ENCODE data around the gene TOP2B.

TOP2B gene

DNA sequence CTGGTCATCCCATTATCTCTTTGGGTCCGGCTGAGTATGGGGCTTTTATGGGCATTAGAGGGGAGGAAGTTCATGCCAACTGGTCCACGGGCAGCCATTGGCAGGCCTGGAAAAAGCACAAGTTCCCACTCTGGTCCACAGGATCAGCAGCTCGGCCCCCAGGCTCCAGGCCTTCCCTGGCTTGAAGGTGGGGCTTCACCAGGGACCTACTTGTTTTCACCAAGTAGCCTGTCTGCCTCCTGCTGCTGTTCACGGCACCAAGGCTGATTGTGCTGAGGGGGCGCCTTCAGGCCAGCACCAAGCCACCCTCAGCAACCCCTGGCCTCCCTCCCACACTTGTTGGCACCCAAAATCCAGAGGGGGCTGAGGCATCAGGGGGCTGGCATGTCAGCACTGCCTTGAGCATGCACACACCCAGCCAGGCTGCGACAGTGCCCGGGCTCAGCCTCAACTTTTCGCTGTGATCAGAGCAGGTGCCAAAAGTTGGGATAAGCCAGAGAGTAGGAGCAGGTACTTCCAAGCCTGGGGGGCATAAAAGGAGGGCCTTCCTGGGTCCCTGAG, 9.1 kb upstream of the TOP2B start:
- no peak for DNase-seq (ENCODE audit: insufficient read length, low spot score)
- no peak for FAIRE-seq

GRCh38 chr3:25665315-25666280, 891 bp upstream of the TOP2B start:
- DNase-seq (ENCODE audit: insufficient read length, low spot score): no peak
- peak; percentile 52 for FAIRE-seq

DNA sequence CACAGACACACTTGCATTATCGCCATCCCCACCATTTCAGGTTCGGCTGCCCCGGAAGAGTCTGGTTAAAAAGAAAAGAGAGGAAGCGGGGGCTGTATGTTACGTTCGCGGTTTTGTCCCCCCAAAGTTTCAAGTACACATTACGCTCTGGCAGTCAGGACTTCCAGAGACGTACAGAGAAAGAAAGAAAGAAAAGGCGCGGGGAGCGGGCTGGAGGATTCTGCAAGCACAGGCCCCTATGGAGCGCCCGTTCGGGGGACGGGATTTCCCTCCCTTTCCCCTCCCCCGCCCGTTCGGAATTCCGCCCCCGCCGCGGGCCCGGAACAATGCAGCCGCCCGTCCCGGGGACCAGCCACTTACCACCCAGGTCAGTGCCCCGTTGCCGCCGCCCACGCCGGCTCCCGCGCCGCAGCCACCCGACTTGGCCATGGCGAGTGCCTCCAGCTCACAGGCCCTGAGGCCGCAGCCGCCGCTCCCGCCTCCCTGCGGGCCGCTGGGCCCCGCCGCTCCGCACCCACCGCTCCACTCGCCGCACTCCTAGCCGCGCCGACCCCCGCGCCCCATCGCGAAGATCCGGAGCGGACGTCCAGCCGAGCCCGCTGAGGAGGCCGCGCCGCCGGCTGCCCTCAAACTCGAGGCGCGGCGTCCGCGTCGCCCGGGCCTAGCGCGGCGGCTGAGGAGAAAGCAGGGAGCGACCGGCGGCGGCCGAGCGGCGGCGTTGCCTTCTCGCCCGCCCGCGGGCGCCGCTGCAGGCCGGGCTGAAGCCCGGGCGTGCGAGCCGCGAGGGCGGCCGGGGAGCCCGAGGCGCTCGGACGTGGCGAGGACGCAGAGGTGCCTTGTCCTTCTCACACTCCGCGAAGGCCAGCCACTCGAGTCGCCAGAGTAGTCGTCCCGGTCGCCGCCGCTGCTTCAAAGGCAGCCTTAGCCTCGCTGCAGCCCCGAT, 567 bp downstream of the TOP2B start:
- no peak for DNase-seq (ENCODE audit: insufficient read length, low spot score)
- FAIRE-seq: peak; percentile 82

- peak; percentile 86 for FAIRE-seq
- DNase-seq (ENCODE audit: insufficient read length, low spot score): no peak
Observed at GRCh38 chr3:25663347-25663868, 1.3 kb downstream of the TOP2B start.

DNA sequence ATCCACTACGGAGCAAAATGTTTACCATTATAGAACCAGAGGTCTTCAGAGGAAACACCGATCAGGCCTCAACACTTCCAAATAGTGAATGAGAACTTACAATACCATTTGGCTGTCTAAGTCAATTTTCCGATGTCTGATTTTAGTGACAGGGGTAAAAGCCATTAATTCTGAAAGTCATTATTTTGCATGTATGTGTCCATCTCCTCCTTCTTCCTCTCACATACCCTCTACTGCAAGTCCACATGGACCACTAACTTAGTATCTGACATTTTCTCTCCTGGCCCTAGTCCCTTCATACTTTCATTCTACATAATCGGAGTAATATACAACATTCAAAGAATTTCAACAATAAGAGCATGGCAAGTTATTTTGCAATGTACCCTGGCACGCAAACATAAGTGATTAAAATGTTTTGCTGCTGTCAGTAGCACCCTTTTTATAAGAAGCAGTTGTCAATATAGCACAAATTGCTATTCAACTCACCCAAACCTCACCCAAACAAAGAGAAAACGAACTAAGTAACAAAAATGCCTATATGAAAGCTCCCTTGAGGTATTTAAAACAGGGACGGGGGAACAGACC, 1.9 kb downstream of the TOP2B start:
- FAIRE-seq (no peak), DNase-seq (ENCODE audit: insufficient read length, low spot score) (no peak)

DNA sequence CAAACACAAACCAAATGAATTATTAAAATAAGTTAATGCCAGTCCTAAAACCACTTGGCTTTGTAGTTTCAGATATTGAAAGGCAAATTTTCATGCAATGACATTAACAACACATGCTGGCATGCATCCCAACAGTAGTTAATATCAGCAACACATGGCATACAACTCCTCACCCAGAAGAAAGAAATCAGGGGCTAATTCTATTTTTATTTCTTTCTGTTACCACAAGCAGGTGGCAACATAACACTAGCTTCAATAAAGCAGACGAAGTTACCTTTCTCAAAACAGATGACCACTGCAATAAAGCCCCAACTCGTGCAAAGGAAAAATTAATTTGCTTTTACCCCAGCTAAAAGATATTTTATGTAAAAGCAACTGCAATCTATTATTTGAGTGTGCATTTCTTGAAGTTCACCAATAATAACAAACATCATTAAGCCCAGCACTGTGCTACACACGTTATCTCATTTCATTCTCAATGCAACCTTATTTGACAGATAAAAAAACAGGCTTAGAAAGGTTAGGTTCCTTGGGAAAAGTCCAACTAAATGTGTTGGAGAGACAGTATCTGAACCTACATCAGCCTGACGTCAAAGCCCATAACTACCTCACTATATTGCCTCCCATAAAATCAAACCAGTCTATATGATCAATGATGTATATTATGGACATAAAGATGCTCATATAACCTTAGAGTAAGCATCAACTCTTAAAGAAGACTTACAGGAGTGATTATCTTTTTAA, 2.8 kb downstream of the TOP2B start:
- peak; percentile 35 for FAIRE-seq
- no peak for DNase-seq (ENCODE audit: insufficient read length, low spot score)

DNA sequence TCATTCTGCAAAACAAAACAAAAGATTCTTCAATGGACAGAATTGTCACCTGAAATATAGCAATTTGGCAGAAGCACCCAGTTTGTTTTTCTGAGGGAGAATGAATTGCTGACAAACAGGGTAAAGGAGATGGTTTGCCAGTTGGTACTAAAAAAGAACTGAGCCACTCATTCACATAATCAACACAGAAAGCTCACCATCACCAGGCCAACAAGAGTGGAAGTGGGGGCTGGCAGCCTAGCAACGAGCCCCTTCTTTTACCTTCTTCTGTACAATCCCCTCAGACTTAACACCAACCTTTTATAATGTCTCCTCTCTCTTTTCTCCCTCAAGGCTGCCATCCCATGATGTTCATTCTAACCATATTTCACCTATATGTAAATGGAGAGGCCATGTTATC, 5.9 kb downstream of the TOP2B start:
- no peak for FAIRE-seq
- DNase-seq (ENCODE audit: insufficient read length, low spot score): no peak

GRCh38 chr3:25657293-25657692, 7.4 kb downstream of the TOP2B start:
- DNase-seq (ENCODE audit: insufficient read length, low spot score) (no peak), FAIRE-seq (no peak)

- FAIRE-seq (peak; percentile 31), DNase-seq (ENCODE audit: insufficient read length, low spot score) (no peak)
Observed at GRCh38 chr3:25655659-25656058, 9.0 kb downstream of the TOP2B start.

- DNase-seq (ENCODE audit: insufficient read length, low spot score) (no peak), FAIRE-seq (no peak)
Observed at GRCh38 chr3:25654576-25654975, 10.1 kb downstream of the TOP2B start.

GRCh38 chr3:25653322-25653721, 11.4 kb downstream of the TOP2B start:
- no peak for FAIRE-seq

DNA sequence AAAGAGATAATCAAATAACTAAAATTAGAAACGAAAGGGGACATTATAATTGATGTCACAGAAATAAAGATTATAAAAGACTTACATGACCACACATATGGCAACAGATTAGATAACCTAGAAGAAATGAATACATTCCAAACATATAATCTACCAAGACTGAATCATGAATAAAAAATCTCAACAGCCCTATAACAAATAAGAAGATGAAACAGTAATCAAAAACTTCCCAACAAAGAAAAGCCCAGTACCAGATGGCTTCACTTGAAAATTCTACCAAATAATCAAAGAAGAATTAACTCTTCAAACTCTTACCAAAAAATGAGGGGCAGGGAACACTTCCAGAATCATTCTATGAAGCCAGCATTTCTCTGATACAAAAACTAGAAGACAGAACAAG, 11.8 kb downstream of the TOP2B start:
- FAIRE-seq: no peak
- DNase-seq (ENCODE audit: insufficient read length, low spot score): no peak

More at GRCh38 chr3:25653322-25653721, 11.4 kb downstream of the TOP2B start:
- no peak for DNase-seq (ENCODE audit: insufficient read length, low spot score)

- FAIRE-seq: no peak
- no peak for DNase-seq (ENCODE audit: insufficient read length, low spot score)
Observed at GRCh38 chr3:25648925-25649830, 15.5 kb downstream of the TOP2B start.

GRCh38 chr3:25648107-25648535, 16.6 kb downstream of the TOP2B start:
- DNase-seq (ENCODE audit: insufficient read length, low spot score) (no peak), FAIRE-seq (peak; percentile 99)

DNA sequence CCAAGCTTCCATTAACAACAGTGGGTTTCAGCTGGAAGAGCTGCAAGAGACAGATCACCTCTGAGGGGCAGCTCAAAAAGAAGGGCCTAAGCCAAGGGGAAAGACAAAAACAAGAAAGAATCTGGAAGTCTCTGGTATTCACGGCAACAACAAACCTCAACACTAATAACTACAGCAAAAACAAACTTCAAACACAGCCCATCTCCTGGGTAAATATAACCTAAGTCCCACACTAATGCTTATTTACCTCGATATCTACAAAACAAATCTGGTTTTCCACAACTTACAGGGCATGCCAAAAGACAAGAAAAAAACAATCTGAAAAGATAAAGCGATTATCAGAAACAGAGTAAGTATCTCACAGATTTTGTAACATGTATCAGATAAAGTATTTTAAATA, 29.7 kb downstream of the TOP2B start:
- no peak for DNase-seq (ENCODE audit: insufficient read length, low spot score)
- no peak for FAIRE-seq

GRCh38 chr3:25633919-25634318, 30.8 kb downstream of the TOP2B start:
- no peak for DNase-seq (ENCODE audit: insufficient read length, low spot score)
- no peak for FAIRE-seq

- no peak for FAIRE-seq
- no peak for DNase-seq (ENCODE audit: insufficient read length, low spot score)
Observed at GRCh38 chr3:25631989-25632388, 32.7 kb downstream of the TOP2B start.

DNA sequence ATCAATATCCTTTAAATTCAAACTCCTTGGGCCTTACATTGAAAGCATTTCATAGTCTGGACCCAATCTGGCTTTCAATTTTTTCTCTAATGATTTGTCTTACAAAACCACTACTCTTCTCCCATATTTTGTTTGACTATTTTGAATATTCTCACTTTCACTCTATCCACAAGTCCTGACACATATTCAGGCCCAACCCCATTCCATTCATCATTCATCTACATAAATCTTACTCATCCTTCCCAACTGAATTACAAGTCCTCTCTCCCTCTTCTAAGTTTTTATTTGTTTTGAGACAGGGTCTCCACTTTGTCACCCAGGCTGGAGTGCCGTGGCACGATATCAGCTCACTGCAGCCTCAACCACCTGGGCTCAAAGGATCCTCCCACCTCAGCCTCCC, 43.6 kb downstream of the TOP2B start:
- no peak for FAIRE-seq
- DNase-seq (ENCODE audit: insufficient read length, low spot score): no peak

- FAIRE-seq (no peak), DNase-seq (ENCODE audit: insufficient read length, low spot score) (no peak)
Observed at GRCh38 chr3:25620493-25620892, 44.2 kb downstream of the TOP2B start.

All from GM19239 (cell line).